IMR-90 (cell line): ENCODE data around the gene SCRG1. TPM values are rescaled to one million over a fixed set of nuclear protein-coding genes. Genes with fewer than 3 reads are reported as not detected.

Source experiments
- ATAC-seq: fragments of 200-7000 bp; cut with Tn5 transposase; 2 replicates; pipeline ENCODE4 v1.9.1; 2020; ENCODE audit warnings: low read depth, mild to moderate bottlenecking, moderate library complexity
- BruUV-seq: library from RNA; stranded (reverse); fragments of 400-500 nt; replicated peaks from 2 replicates; lab custom pipeline; 2021; lab: Mats Ljungman, UMichigan
- CTCF ChIA-PET: fragments of 300-600 bp; formaldehyde crosslinking; extraction: SDS; loops from one replicate; lab custom pipeline; 2021; ENCODE audit warnings: antibody characterized with exemption; lab: Yijun Ruan, JAX
- POLR2A ChIA-PET: fragments of 300-600 bp; sonication (Branson Sonifier 250); formaldehyde crosslinking; loops from one replicate; lab custom pipeline; 2022; ENCODE audit warnings: antibody characterized with exemption; ENCODE audit not compliant: unreplicated experiment; lab: Charles Lee
- DNase-seq: peaks from one replicate; pipeline ENCODE4 v3.0.0; 2013
- H2AFZ ChIP-seq: replicated peaks from 2 replicates; pipeline ENCODE3; 2013; ENCODE audit warnings: low read length, mild to moderate bottlenecking; ENCODE audit not compliant: poor library complexity
- H2AK5ac ChIP-seq: 2 replicates; pipeline ENCODE4 v1.6.1; 2013; ENCODE audit warnings: low read depth, low read length, inconsistent platforms
- H2AK9ac ChIP-seq: replicated peaks from 2 replicates; pipeline ENCODE3; 2013; ENCODE audit warnings: mild to moderate bottlenecking, low read depth, low read length, moderate library complexity; ENCODE audit not compliant: poor library complexity
- H2BK120ac ChIP-seq: 2 replicates; pipeline ENCODE4 v1.6.1; 2013; ENCODE audit warnings: low read depth, low read length, inconsistent platforms
- H2BK15ac ChIP-seq: 3 replicates; pipeline ENCODE4 v1.6.1; 2013; ENCODE audit warnings: low read depth, low read length, inconsistent platforms
- H2BK20ac ChIP-seq: 2 replicates; pipeline ENCODE4 v1.6.1; 2013; ENCODE audit warnings: low read depth, mild to moderate bottlenecking, inconsistent platforms, low read length, moderate library complexity
- H2BK5ac ChIP-seq: 2 replicates; pipeline ENCODE4 v1.6.1; 2013; ENCODE audit warnings: mild to moderate bottlenecking, low read depth, low read length, inconsistent platforms; ENCODE audit not compliant: poor library complexity, severe bottlenecking
- H3K14ac ChIP-seq: replicated peaks from 2 replicates; pipeline ENCODE4 v1.6.1; 2013; ENCODE audit warnings: low read depth, low read length, inconsistent platforms
- H3K18ac ChIP-seq: 2 replicates; pipeline ENCODE4 v1.6.1; 2013; ENCODE audit warnings: low read depth, low read length, control low read depth
- H3K23ac ChIP-seq: 2 replicates; pipeline ENCODE4 v1.6.1; 2013; ENCODE audit warnings: low read depth, low read length, inconsistent platforms
- H3K27ac ChIP-seq: 2 replicates; pipeline ENCODE4 v1.5.1; 2013; ENCODE audit warnings: mild to moderate bottlenecking, control low read depth, low read length; ENCODE audit not compliant: insufficient read depth
- H3K27me3 ChIP-seq: 2 replicates; pipeline ENCODE4 v1.6.1; 2013; ENCODE audit warnings: low read length; ENCODE audit not compliant: control insufficient read depth, insufficient read depth
- H3K36me3 ChIP-seq: 2 replicates; pipeline ENCODE4 v1.6.1; 2013; ENCODE audit warnings: low read length, mixed read lengths; ENCODE audit not compliant: control insufficient read depth, insufficient read depth
- H3K4ac ChIP-seq: 2 replicates; pipeline ENCODE4 v1.6.1; 2013; ENCODE audit warnings: low read depth, low read length, inconsistent platforms
- H3K4me1 ChIP-seq: 2 replicates; pipeline ENCODE4 v1.6.1; 2013; ENCODE audit warnings: low read length, mixed read lengths; ENCODE audit not compliant: control insufficient read depth, insufficient read depth
- H3K4me2 ChIP-seq: 2 replicates; pipeline ENCODE4 v1.6.1; 2013; ENCODE audit warnings: low read depth, mild to moderate bottlenecking, control low read depth, low read length, moderate library complexity
- H3K4me3 ChIP-seq: 2 replicates; pipeline ENCODE4 v1.5.1; 2013; ENCODE audit warnings: low read depth, mild to moderate bottlenecking, control low read depth, low read length, moderate library complexity; ENCODE audit not compliant: insufficient read depth
- H3K56ac ChIP-seq: 2 replicates; pipeline ENCODE4 v1.6.1; 2013; ENCODE audit warnings: low read length, inconsistent platforms; ENCODE audit not compliant: insufficient read depth; ENCODE audit errors: extremely low read depth
- H3K79me1 ChIP-seq, 2 experiments: 2 replicates each; pipeline ENCODE4 v1.6.1; 2013; ENCODE audit warnings: low read length in 2 of 2, inconsistent platforms in 1 of 2, low read depth in 1 of 2
- H3K9ac ChIP-seq: 2 replicates; pipeline ENCODE4 v1.6.1; 2013; ENCODE audit warnings: low read depth, low read length, control low read depth
- H3K9me1 ChIP-seq: 2 replicates; pipeline ENCODE4 v1.6.1; 2013; ENCODE audit warnings: low read length, inconsistent platforms; ENCODE audit not compliant: insufficient read depth
- H3K9me3 ChIP-seq: 2 replicates; pipeline ENCODE4 v1.6.1; 2013; ENCODE audit warnings: low read length; ENCODE audit not compliant: control insufficient read depth, insufficient read depth
- H4K20me1 ChIP-seq: 2 replicates; pipeline ENCODE4 v1.6.1; 2013; ENCODE audit warnings: low read length, inconsistent platforms; ENCODE audit not compliant: insufficient read depth
- H4K5ac ChIP-seq: 2 replicates; pipeline ENCODE4 v1.6.1; 2013; ENCODE audit warnings: mild to moderate bottlenecking, low read depth, low read length, control low read depth
- H4K8ac ChIP-seq, 2 experiments: 2 replicates each; pipeline ENCODE4 v1.6.1; 2013; ENCODE audit warnings: low read depth in 2 of 2, low read length in 2 of 2, control low read depth in 1 of 2, inconsistent platforms in 1 of 2
- H4K91ac ChIP-seq: 2 replicates; pipeline ENCODE4 v1.6.1; 2013; ENCODE audit warnings: low read depth, low read length, inconsistent platforms; ENCODE audit not compliant: insufficient read depth
- FOS ChIP-seq: fragments of 150-350 bp; IDR thresholded peaks from 2 replicates; pipeline ENCODE4 v1.6.1; 2016; ENCODE audit warnings: low read depth, low read length
- MAFK ChIP-seq: IDR thresholded peaks from 2 replicates; pipeline ENCODE4 v1.6.1; 2012; ENCODE audit warnings: low read depth, low read length, improper control_type of control experiment
- MXI1 ChIP-seq: IDR thresholded peaks from 2 replicates; pipeline ENCODE4 v1.6.1; 2012; ENCODE audit warnings: low read depth, mild to moderate bottlenecking, low read length, moderate library complexity, borderline replicate concordance
- NFE2L2 ChIP-seq: fragments of 150-350 bp; IDR thresholded peaks from 2 replicates; pipeline ENCODE4 v1.6.1; 2016; ENCODE audit warnings: low read depth, mild to moderate bottlenecking, low read length
- POLR2A ChIP-seq: IDR thresholded peaks from 2 replicates; pipeline ENCODE4 v1.6.1; 2012; ENCODE audit warnings: mild to moderate bottlenecking, low read depth, low read length
- RCOR1 ChIP-seq: IDR thresholded peaks from 2 replicates; pipeline ENCODE4 v1.6.1; 2012; ENCODE audit warnings: mild to moderate bottlenecking, low read length, improper control_type of control experiment; ENCODE audit not compliant: insufficient replicate concordance
- WGBS, 2 experiments: methylation state at CpG; one replicate each; pipeline versions ENCODE4 v1.1.5 to v1.1.7; 2013; ENCODE audit warnings: missing lambda C conversion rate in 2 of 2; ENCODE audit not compliant: insufficient read length in 1 of 2; ENCODE audit errors: extremely low coverage in 2 of 2; 5-methylcytosine and 5-hydroxymethylcytosine counted together
- dilution Hi-C: fragments of 300-500 bp; cut with HindIII; formaldehyde crosslinking; loops from one replicate; pipeline ENCODE4 v1.14.3; 2018; ENCODE audit warnings: low sequenced_read_pairs; ENCODE audit not compliant: unreplicated experiment
- in situ Hi-C: fragments of 300-500 bp; cut with MboI; formaldehyde crosslinking; loops from 3 replicates; pipeline ENCODE4 v1.14.3; 2019; ENCODE audit warnings: low sequenced_read_pairs, inconsistent platforms, mixed read lengths
- intact Hi-C: fragments of 100-400 bp; cut with micrococcal nuclease; formaldehyde crosslinking; loops from 2 replicates; pipeline ENCODE4 v1.10.0; 2022
- polyA plus RNA-seq, 3 experiments: library from polyadenylated mRNA; depleted of rRNA; stranded (reverse); fragments of >200 nt; gene quantifications; 2 replicates each; pipeline ENCODE4 v1.2.3, GENCODE V29; 2012; ENCODE audit warnings: low replicate concordance in 1 of 3
- total RNA-seq: library from RNA; depleted of rRNA; stranded (reverse); fragments of >200 nt; gene quantifications from 2 replicates; pipeline ENCODE4 v1.2.3, GENCODE V29; 2012
- TF ChIP-seq, protein P1 (sequence below): fragments of 150-350 bp; IDR thresholded peaks from 2 replicates; pipeline ENCODE4 v1.6.1; 2016; ENCODE audit warnings: low read depth, mild to moderate bottlenecking, low read length, moderate library complexity, borderline replicate concordance

SCRG1 gene
- total and polyA plus RNA-seq, 2 of the 4 experiments (the other 2 are of a cell fraction) = under 0.01 to 0.22 TPM

DNA sequence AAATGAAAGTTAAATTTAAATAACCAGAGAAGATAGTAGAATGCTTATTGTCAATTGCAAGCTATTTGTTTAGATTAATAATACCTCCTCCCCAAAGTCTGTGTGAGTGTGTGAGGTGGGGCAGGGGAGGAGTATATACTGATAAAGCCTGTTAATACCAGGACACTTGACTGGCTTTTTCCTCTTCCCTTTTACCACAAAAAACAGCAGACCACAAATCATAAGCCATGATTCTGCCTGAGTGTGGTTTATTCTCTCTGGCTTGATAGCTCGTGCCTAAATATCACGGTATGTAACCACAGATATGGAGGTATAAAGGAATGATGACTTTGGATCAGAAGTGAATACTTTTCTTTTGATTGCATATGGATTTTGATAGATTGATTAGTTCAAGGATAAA is 21.9 kb upstream of the SCRG1 start:
- H3K36me3 ChIP-seq = no peaks in the 10 kb centered on the region
- no peaks in the 10 kb centered on the region for H3K9me3 ChIP-seq
- TF ChIP-seq MXI1 = no peak
- TF ChIP-seq POLR2A = no peak
- TF ChIP-seq FOS = no peak
- TF ChIP-seq MAFK = no peak
- no peak for TF ChIP-seq NFE2L2
- TF ChIP-seq RCOR1 = no peak
- TF ChIP-seq, protein P1, sequence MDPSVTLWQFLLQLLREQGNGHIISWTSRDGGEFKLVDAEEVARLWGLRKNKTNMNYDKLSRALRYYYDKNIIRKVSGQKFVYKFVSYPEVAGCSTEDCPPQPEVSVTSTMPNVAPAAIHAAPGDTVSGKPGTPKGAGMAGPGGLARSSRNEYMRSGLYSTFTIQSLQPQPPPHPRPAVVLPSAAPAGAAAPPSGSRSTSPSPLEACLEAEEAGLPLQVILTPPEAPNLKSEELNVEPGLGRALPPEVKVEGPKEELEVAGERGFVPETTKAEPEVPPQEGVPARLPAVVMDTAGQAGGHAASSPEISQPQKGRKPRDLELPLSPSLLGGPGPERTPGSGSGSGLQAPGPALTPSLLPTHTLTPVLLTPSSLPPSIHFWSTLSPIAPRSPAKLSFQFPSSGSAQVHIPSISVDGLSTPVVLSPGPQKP = no peak
- H3K9me1 ChIP-seq = 0 out of 2 replicates have a peak, but pooled peaks cover 4% of the 10 kb centered on the region
- no peak overlapping the region for H2BK15ac ChIP-seq
- no peak overlapping the region for H3K23ac ChIP-seq
- H3K4me2 ChIP-seq = no peak overlapping the region
- H2BK120ac ChIP-seq = no peak overlapping the region
- ChIA-PET POLR2A (interaction anchor here (0.6 kb wide), 1 partner anchor 88 kb away, joined by 3 read pairs; no protein-coding TSS in a partner anchor), CTCF (interaction anchor here (0.5 to 2.7 kb wide), 19 partner anchors 12 to 1717 kb away, joined by 3 to 24 read pairs (median 4); no protein-coding TSS in a partner anchor)
- no peak overlapping the region for H4K5ac ChIP-seq
- intact Hi-C loops = loop anchor here (1.0 to 5.0 kb wide), 6 partner anchors 74 to 896 kb away; no protein-coding TSS in a partner anchor
- H2AFZ ChIP-seq = no peak overlapping the region
- no peak overlapping the region for H2AK9ac ChIP-seq
- in situ Hi-C loops = loop anchor here (5.0 kb wide), 1 partner anchor 72 kb away; no protein-coding TSS in a partner anchor
- dilution Hi-C loops = no loop called here
- no peak overlapping the region for H3K4ac ChIP-seq
- peaks cover 7% of the 10 kb centered on the region for H3K4me1 ChIP-seq
- no peak overlapping the region for H3K27ac ChIP-seq
- no peak overlapping the region for H3K4me3 ChIP-seq
- no CpG with 5 or more reads among the region's 2 CpGs for WGBS, 2 experiments
- no peak overlapping the region for H4K91ac ChIP-seq
- no peak overlapping the region for H3K9ac ChIP-seq
- no peaks in the 10 kb centered on the region for H3K27me3 ChIP-seq
- BruUV-seq = no TSS peak
- ATAC-seq (no peak), DNase-seq (no peak)
- no peak overlapping the region for H2AK5ac ChIP-seq
- H3K18ac ChIP-seq = no peak overlapping the region
- no peaks in the 10 kb centered on the region for H3K79me1 ChIP-seq
- H3K56ac ChIP-seq = no peak overlapping the region
- no peak overlapping the region for H2BK20ac ChIP-seq
- H4K20me1 ChIP-seq = no peaks in the 10 kb centered on the region
- H3K14ac ChIP-seq = no peak overlapping the region
- H2BK5ac ChIP-seq = no peak overlapping the region
- H4K8ac ChIP-seq = no peak overlapping the region
